CD14-positive monocyte (primary cell): Measurements from ENCODE around the gene AGAP9. TPM values are rescaled to one million over a fixed set of nuclear protein-coding genes. Genes with fewer than 3 reads are reported as not detected.
"Not testable (repeated sequence)": the region's sequence is repeated elsewhere in the genome, so short reads cannot be mapped to it uniquely, and the experiment has no call there.

Experiments used
- DNase-seq, 3 donors: peaks; one replicate each; pipeline ENCODE4 v3.0.0-alpha.2; 2011 to 2022
- H2AFZ ChIP-seq: 2 replicates; pipeline ENCODE4 v1.6.0; 2012; ENCODE audit warnings: mild to moderate bottlenecking, low read depth, low read length, inconsistent platforms; ENCODE audit not compliant: insufficient read depth, poor library complexity, severe bottlenecking
- H3K27ac ChIP-seq, 2 donors: 1 replicate in 1 of 2; 2 replicates in 1 of 2; pipeline ENCODE4 v1.5.1; 2012 to 2013; ENCODE audit warnings: low read length in 2 of 2, control low read depth in 1 of 2, inconsistent platforms in 1 of 2, low read depth in 1 of 2, mild to moderate bottlenecking in 1 of 2
- H3K27me3 ChIP-seq, 2 donors: one replicate each; pipeline versions ENCODE4 v1.6.0 to v1.6.1; 2011 to 2013; ENCODE audit warnings: low read length in 2 of 2; ENCODE audit not compliant: control insufficient read depth in 2 of 2, insufficient read depth in 2 of 2
- H3K36me3 ChIP-seq, 2 donors: replicated peaks in 1 of 2; 1 replicate in 1 of 2; 2 replicates in 1 of 2; pipeline versions ENCODE4 v1.5.1 to v1.6.1; 2012 to 2013; ENCODE audit warnings: low read length in 2 of 2, control low read depth in 1 of 2, inconsistent platforms in 1 of 2, mild to moderate bottlenecking in 1 of 2; ENCODE audit not compliant: insufficient read depth in 2 of 2, control insufficient read depth in 1 of 2
- H3K4me1 ChIP-seq, 2 donors: 1 replicate in 1 of 2; 2 replicates in 1 of 2; pipeline versions ENCODE4 v1.5.1 to v1.6.1; 2012 to 2013; ENCODE audit warnings: low read length in 2 of 2, control low read depth in 1 of 2, inconsistent platforms in 1 of 2, mild to moderate bottlenecking in 1 of 2, moderate library complexity in 1 of 2; ENCODE audit not compliant: insufficient read depth in 2 of 2, control insufficient read depth in 1 of 2
- H3K4me2 ChIP-seq: replicated peaks from 2 replicates; pipeline ENCODE3; 2012; ENCODE audit warnings: low read length, moderate library complexity, mild to moderate bottlenecking; ENCODE audit not compliant: poor library complexity, severe bottlenecking; ENCODE audit errors: extremely low read depth
- H3K4me3 ChIP-seq, 3 experiments: fragments of 200-600 bp in 1 of 3; sonication (generic) in 1 of 3; replicated peaks in 1 of 3; 1 replicate in 2 of 3; 2 replicates in 1 of 3; pipeline ENCODE4 v1.5.1; 2011 to 2013; ENCODE audit warnings: low read length in 3 of 3, mild to moderate bottlenecking in 3 of 3, control low read depth in 2 of 3, low read depth in 2 of 3, inconsistent platforms in 1 of 3, moderate library complexity in 1 of 3
- H3K79me2 ChIP-seq: 2 replicates; pipeline ENCODE4 v1.6.0; 2012; ENCODE audit warnings: mild to moderate bottlenecking, control low read depth, inconsistent platforms, low read length, moderate library complexity; ENCODE audit not compliant: insufficient read depth
- H3K9ac ChIP-seq: 2 replicates; pipeline ENCODE4 v1.6.0; 2017; ENCODE audit warnings: low read length, mild to moderate bottlenecking; ENCODE audit not compliant: insufficient read depth, poor library complexity, severe bottlenecking
- H3K9me3 ChIP-seq, 2 donors: replicated peaks in 1 of 2; 1 replicate in 1 of 2; 2 replicates in 1 of 2; pipeline versions ENCODE4 v1.5.1 to v1.6.1; 2012 to 2013; ENCODE audit warnings: low read length in 2 of 2, control low read depth in 1 of 2; ENCODE audit not compliant: control insufficient read depth in 1 of 2, insufficient read depth in 1 of 2
- H4K20me1 ChIP-seq: 2 replicates; pipeline ENCODE4 v1.6.0; 2012; ENCODE audit warnings: mild to moderate bottlenecking, low read length, control low read depth, moderate library complexity; ENCODE audit not compliant: insufficient read depth
- H3K27ac Mint-ChIP-seq, 7 donors: one replicate each; pipeline ENCODE4 v1.8.0; 2020; ENCODE audit warnings: mild to moderate bottlenecking in 7 of 7, mixed read lengths in 7 of 7, moderate library complexity in 6 of 7, inconsistent platforms in 2 of 7
- H3K27me3 Mint-ChIP-seq, 3 donors: one replicate each; pipeline ENCODE4 v1.8.0; 2021 to 2022; ENCODE audit warnings: low read depth in 3 of 3, mild to moderate bottlenecking in 3 of 3, mixed read lengths in 3 of 3, moderate library complexity in 3 of 3, inconsistent platforms in 1 of 3
- H3K36me3 Mint-ChIP-seq, 2 donors: one replicate each; pipeline ENCODE4 v1.8.0; 2020; ENCODE audit warnings: mixed read lengths in 2 of 2, inconsistent platforms in 1 of 2, mild to moderate bottlenecking in 1 of 2
- H3K4me1 Mint-ChIP-seq: one replicate; pipeline ENCODE4 v1.8.0; 2020; ENCODE audit warnings: mild to moderate bottlenecking, mixed read lengths
- H3K4me3 Mint-ChIP-seq, 2 donors: one replicate each; pipeline ENCODE4 v1.8.0; 2020; ENCODE audit warnings: mild to moderate bottlenecking in 2 of 2, mixed read lengths in 2 of 2, moderate library complexity in 1 of 2
- H3K9me3 Mint-ChIP-seq, 7 donors: one replicate each; pipeline ENCODE4 v1.8.0; 2020 to 2022; ENCODE audit warnings: mixed read lengths in 7 of 7, mild to moderate bottlenecking in 6 of 7, moderate library complexity in 6 of 7, inconsistent platforms in 2 of 7
- WGBS: methylation state at CpG from one replicate; pipeline ENCODE4 v1.1.5; 2013; ENCODE audit warnings: missing lambda C conversion rate; ENCODE audit not compliant: insufficient coverage; 5-methylcytosine and 5-hydroxymethylcytosine counted together
- intact Hi-C, 2 donors: fragments of 100-400 bp; cut with micrococcal nuclease; formaldehyde crosslinking; loops; one replicate each; pipeline versions ENCODE4 v1.15.0 to v1.15.1; 2023
- polyA minus RNA-seq: library from RNA; depleted of rRNA, polyadenylated mRNA; stranded (reverse); fragments of >200 nt; gene quantifications from 2 replicates; pipeline ENCODE4 v1.2.3, GENCODE V29; 2012
- polyA plus RNA-seq, 3 donors: library from polyadenylated mRNA; depleted of rRNA in 1 of 3; unstranded in 2 of 3; stranded (reverse) in 1 of 3; fragments of 300-500 nt in 2 of 3; fragments of >200 nt in 1 of 3; fragmentation: Illumina TruSeq in 2 of 3; gene quantifications; 1 replicate in 2 of 3; 2 replicates in 1 of 3; pipeline ENCODE4 v1.2.3, GENCODE V29; 2012 to 2021
- total RNA-seq, 12 experiments: library from RNA in 1 of 12; stranded (reverse) in 1 of 12; fragments of 120-200 nt in 1 of 12; gene quantifications; one replicate each; pipeline ENCODE4 v1.2.4 and lab custom pipeline; 2013 to 2026; ENCODE audit warnings: mixed read lengths in 6 of 12, inconsistent platforms in 1 of 12

The AGAP9 gene
- total RNA-seq (2013), result 3.2 TPM
- polyA plus RNA-seq, result 10 to 100 TPM in 1 of 3 donors, under 1 TPM in 1, not detected in 1; 0.24 to 11.2 TPM
- polyA minus RNA-seq, result 2.2 and 2.5 TPM in 2 replicates
- total RNA-seq (lab: John Stamatoyannopoulos, UW), result 0.59 to 8.1 (median 3.0) reads per million in 11 experiments

DNA sequence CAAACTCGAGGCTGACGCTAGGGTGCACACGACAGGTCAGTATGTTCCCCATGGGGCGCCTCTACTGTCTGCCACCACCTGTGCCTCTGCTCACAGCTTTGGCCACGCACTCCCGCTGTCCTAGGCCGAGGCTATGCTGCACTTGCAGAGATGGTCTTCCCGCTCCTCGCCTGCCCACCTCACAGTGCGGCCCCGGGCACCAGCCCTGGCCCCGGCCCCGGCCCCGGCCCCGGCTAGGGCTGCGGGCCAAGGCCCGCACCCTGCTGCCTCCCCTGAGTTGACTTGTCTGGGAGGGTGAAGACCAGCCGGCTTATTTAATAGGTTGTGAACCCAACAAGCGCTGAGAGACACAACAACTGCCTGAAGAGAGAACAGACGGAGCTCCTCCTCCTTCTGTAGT, at the start of gene AGAP9:
Gene AGAP9 (minus strand): TSS at position 164 of the 400 bp plus-strand sequence. CDS start 112 bp downstream, at position 52.
- H3K27ac ChIP-seq, H3K4me1 ChIP-seq, DNase-seq, H3K36me3 ChIP-seq, H3K9me3 ChIP-seq, H3K27me3 ChIP-seq, H3K9ac ChIP-seq, H3K9me3 Mint-ChIP-seq, H3K27me3 Mint-ChIP-seq, H2AFZ ChIP-seq, H3K79me2 ChIP-seq, H4K20me1 ChIP-seq, H3K36me3 Mint-ChIP-seq, H3K27ac Mint-ChIP-seq, intact Hi-C loops, H3K4me1 Mint-ChIP-seq, H3K4me3 Mint-ChIP-seq, H3K4me3 ChIP-seq, H3K4me2 ChIP-seq: not testable (repeated sequence)
- WGBS, result no CpG with 5 or more reads among the region's 20 CpGs

GRCh38 chr10:47571138-47571912, 47.9 kb upstream of the AGAP9 start:
- H3K27ac Mint-ChIP-seq, H4K20me1 ChIP-seq, intact Hi-C loops, H3K27me3 Mint-ChIP-seq, DNase-seq, H3K4me3 Mint-ChIP-seq, H3K36me3 ChIP-seq, H3K9ac ChIP-seq, H2AFZ ChIP-seq, H3K27me3 ChIP-seq, H3K4me1 Mint-ChIP-seq, H3K4me3 ChIP-seq, H3K4me2 ChIP-seq, H3K36me3 Mint-ChIP-seq, H3K27ac ChIP-seq, H3K9me3 Mint-ChIP-seq, H3K79me2 ChIP-seq, H3K4me1 ChIP-seq, H3K9me3 ChIP-seq: not testable (repeated sequence)
- no CpG with 5 or more reads among the region's 9 CpGs for WGBS

GRCh38 chr10:47566757-47567156, 43.3 kb upstream of the AGAP9 start:
- H3K4me2 ChIP-seq, H3K4me3 ChIP-seq, DNase-seq, H3K27me3 ChIP-seq, H3K4me1 Mint-ChIP-seq, H3K9me3 Mint-ChIP-seq, H3K9ac ChIP-seq, H3K36me3 Mint-ChIP-seq, H3K9me3 ChIP-seq, H3K27ac Mint-ChIP-seq, H3K4me3 Mint-ChIP-seq, H3K79me2 ChIP-seq, H3K4me1 ChIP-seq, intact Hi-C loops, H2AFZ ChIP-seq, H3K27ac ChIP-seq, H3K36me3 ChIP-seq, H3K27me3 Mint-ChIP-seq, H4K20me1 ChIP-seq: not testable (repeated sequence)
- no CpG with 5 or more reads among the region's 7 CpGs for WGBS

DNA sequence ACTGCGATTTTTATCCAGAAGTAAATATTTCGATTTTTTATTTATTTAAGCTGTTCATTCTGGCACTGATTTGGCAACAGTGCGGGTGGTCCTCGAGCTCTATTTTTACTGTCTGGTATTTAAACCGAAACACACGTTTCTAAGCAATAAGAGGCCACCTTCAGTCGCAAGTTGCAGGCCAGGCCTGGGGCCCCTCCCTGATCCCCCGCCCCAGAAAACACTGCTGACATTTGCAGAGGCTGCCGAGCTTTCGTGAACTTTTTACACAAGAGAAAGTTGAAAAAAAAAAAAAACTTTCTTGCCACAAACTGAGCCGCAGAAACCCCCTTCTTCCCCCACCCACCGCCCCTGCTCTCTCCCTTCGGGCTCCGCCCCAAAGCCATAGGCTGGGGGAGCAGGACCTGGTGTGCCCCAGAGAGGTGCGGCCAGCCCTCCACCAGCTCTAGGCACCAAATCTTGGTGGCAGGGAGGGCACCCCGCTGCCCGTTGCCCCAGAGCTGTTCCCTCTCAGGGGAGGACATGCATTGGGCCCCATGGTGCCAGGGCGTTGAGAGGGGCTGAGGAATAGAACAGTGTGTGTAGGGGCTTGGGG, 42.8 kb upstream of the AGAP9 start:
- H3K27me3 Mint-ChIP-seq, intact Hi-C loops, H3K36me3 Mint-ChIP-seq, H2AFZ ChIP-seq, H3K4me2 ChIP-seq, H3K4me3 ChIP-seq, H3K4me1 Mint-ChIP-seq, H3K79me2 ChIP-seq, H3K27ac Mint-ChIP-seq, H3K4me3 Mint-ChIP-seq, H3K9me3 ChIP-seq, H3K27me3 ChIP-seq, H4K20me1 ChIP-seq, DNase-seq, H3K9ac ChIP-seq, H3K36me3 ChIP-seq, H3K27ac ChIP-seq, H3K9me3 Mint-ChIP-seq, H3K4me1 ChIP-seq: not testable (repeated sequence)
- WGBS, result 59% methylated on average over 4 of the region's 18 CpGs
